Measurements from ENCODE around the gene PSMG4. TPM values are rescaled to one million over a fixed set of nuclear protein-coding genes. Genes with fewer than 3 reads are reported as not detected.
A peak's percentile ranks its signal among the peaks of the same experiment; 100 is the strongest.

PSMG4 gene
- total RNA-seq, 2 donors from 2014 or later, result 16.4 to 25.2 TPM

GRCh38 chr6:3288711-3289663, 30.2 kb downstream of the PSMG4 start:
- Mint-ChIP-seq H3K4me3 (no peak overlapping the region), H3K4me1 (ENCODE audit: low read depth in 2 of 2) (no peaks in the 10 kb centered on the region), H3K27me3 (no peaks in the 10 kb centered on the region), H3K27ac (no peak overlapping the region), H3K9me3 (no peaks in the 10 kb centered on the region), H3K36me3 (no peaks in the 10 kb centered on the region)
- DNase-seq (ENCODE audit: low spot score) (peak; percentile 57), ATAC-seq (peak in 1 of 2 donors; percentile 4)

- Mint-ChIP-seq H3K36me3 (no peaks in the 10 kb centered on the region), H3K9me3 (no peaks in the 10 kb centered on the region), H3K27me3 (peaks cover 0 to 2% of the 10 kb centered on the region in 2 donors), H3K4me3 (no peak overlapping the region), H3K4me1 (ENCODE audit: low read depth in 2 of 2) (no peaks in the 10 kb centered on the region), H3K27ac (no peak overlapping the region)
- no peak for ATAC-seq
- DNase-seq (ENCODE audit: low spot score), result peak; percentile 13
These were observed 30.9 kb downstream of the PSMG4 start for GRCh38 chr6:3289664-3290055.

- Mint-ChIP-seq H3K4me3 (no peak overlapping the region), H3K27ac (no peak overlapping the region), H3K4me1 (ENCODE audit: low read depth in 2 of 2) (no peaks in the 10 kb centered on the region), H3K9me3 (no peaks in the 10 kb centered on the region), H3K36me3 (no peaks in the 10 kb centered on the region), H3K27me3 (peaks cover 0 to 6% of the 10 kb centered on the region in 2 donors)
- ATAC-seq (no peak), DNase-seq (ENCODE audit: low spot score) (peak; percentile 34)
These were observed 31.6 kb downstream of the PSMG4 start for GRCh38 chr6:3290149-3290930.

- DNase-seq (ENCODE audit: low spot score) (peak; percentile 8), ATAC-seq (no peak)
- no peaks in the 10 kb centered on the region for H3K9me3 Mint-ChIP-seq
- H3K27me3 Mint-ChIP-seq, result peaks cover 0 to 8% of the 10 kb centered on the region in 2 donors
- no peaks in the 10 kb centered on the region for H3K36me3 Mint-ChIP-seq
- H3K27ac Mint-ChIP-seq, result no peak overlapping the region
- H3K4me1 Mint-ChIP-seq (ENCODE audit: low read depth in 2 of 2), result no peaks in the 10 kb centered on the region
- no peak overlapping the region for H3K4me3 Mint-ChIP-seq
These were observed 32.1 kb downstream of the PSMG4 start for GRCh38 chr6:3290931-3291211.

- Mint-ChIP-seq H3K27me3 (peaks cover 0 to 8% of the 10 kb centered on the region in 2 donors), H3K36me3 (no peaks in the 10 kb centered on the region), H3K4me1 (ENCODE audit: low read depth in 2 of 2) (no peaks in the 10 kb centered on the region), H3K4me3 (no peak overlapping the region), H3K27ac (no peak overlapping the region), H3K9me3 (no peaks in the 10 kb centered on the region)
- no peak for ATAC-seq
- DNase-seq (ENCODE audit: low spot score), result no peak
These were observed 32.6 kb downstream of the PSMG4 start for GRCh38 chr6:3291346-3291745.

- Mint-ChIP-seq H3K27ac (no peak overlapping the region), H3K4me1 (ENCODE audit: low read depth in 2 of 2) (no peaks in the 10 kb centered on the region), H3K27me3 (peaks cover 3 to 11% of the 10 kb centered on the region in 2 donors), H3K9me3 (no peaks in the 10 kb centered on the region), H3K4me3 (no peak overlapping the region), H3K36me3 (no peaks in the 10 kb centered on the region)
- DNase-seq (ENCODE audit: low spot score) (peak; percentile 46), ATAC-seq (no peak)
These were observed 33.2 kb downstream of the PSMG4 start for GRCh38 chr6:3291987-3292386.

- DNase-seq (ENCODE audit: low spot score), result peak; percentile 38
- ATAC-seq, result no peak
- H3K27me3 Mint-ChIP-seq, result peaks cover 6 to 12% of the 10 kb centered on the region in 2 donors
- H3K36me3 Mint-ChIP-seq, result no peaks in the 10 kb centered on the region
- no peak overlapping the region for H3K27ac Mint-ChIP-seq
- H3K4me3 Mint-ChIP-seq, result no peak overlapping the region
- no peaks in the 10 kb centered on the region for H3K9me3 Mint-ChIP-seq
- H3K4me1 Mint-ChIP-seq (ENCODE audit: low read depth in 2 of 2), result no peaks in the 10 kb centered on the region
These were observed 33.9 kb downstream of the PSMG4 start for GRCh38 chr6:3292431-3293197.

GRCh38 chr6:3293271-3294155, 34.8 kb downstream of the PSMG4 start:
- no peaks in the 10 kb centered on the region for H3K4me1 Mint-ChIP-seq (ENCODE audit: low read depth in 2 of 2)
- H3K9me3 Mint-ChIP-seq, result no peaks in the 10 kb centered on the region
- H3K4me3 Mint-ChIP-seq, result no peak overlapping the region
- ATAC-seq (no peak), DNase-seq (ENCODE audit: low spot score) (peak; percentile 46)
- H3K36me3 Mint-ChIP-seq, result no peaks in the 10 kb centered on the region
- H3K27me3 Mint-ChIP-seq, result peaks cover 11 to 12% of the 10 kb centered on the region in 2 donors
- no peak overlapping the region for H3K27ac Mint-ChIP-seq

- no peak overlapping the region for H3K27ac Mint-ChIP-seq
- no peak overlapping the region for H3K4me3 Mint-ChIP-seq
- H3K4me1 Mint-ChIP-seq (ENCODE audit: low read depth in 2 of 2), result no peaks in the 10 kb centered on the region
- DNase-seq (ENCODE audit: low spot score) (no peak), ATAC-seq (no peak)
- no peaks in the 10 kb centered on the region for H3K9me3 Mint-ChIP-seq
- no peaks in the 10 kb centered on the region for H3K36me3 Mint-ChIP-seq
- peaks cover 11 to 12% of the 10 kb centered on the region in 2 donors for H3K27me3 Mint-ChIP-seq
These were observed 35.6 kb downstream of the PSMG4 start for GRCh38 chr6:3294396-3294795.

- H3K36me3 Mint-ChIP-seq, result no peaks in the 10 kb centered on the region
These were observed 36.4 kb downstream of the PSMG4 start for GRCh38 chr6:3294921-3295871.

GRCh38 chr6:3296078-3296477, 37.3 kb downstream of the PSMG4 start:
- Mint-ChIP-seq H3K27me3 (peaks cover 11 to 12% of the 10 kb centered on the region in 2 donors), H3K9me3 (no peaks in the 10 kb centered on the region), H3K4me1 (ENCODE audit: low read depth in 2 of 2) (no peaks in the 10 kb centered on the region), H3K4me3 (no peak overlapping the region), H3K36me3 (no peaks in the 10 kb centered on the region), H3K27ac (no peak overlapping the region)
- ATAC-seq (no peak), DNase-seq (ENCODE audit: low spot score) (no peak)

More at GRCh38 chr6:3294921-3295871, 36.4 kb downstream of the PSMG4 start:
- H3K9me3 Mint-ChIP-seq, result no peaks in the 10 kb centered on the region
- ATAC-seq (no peak), DNase-seq (ENCODE audit: low spot score) (peak; percentile 44)
- H3K27me3 Mint-ChIP-seq, result peaks cover 11 to 12% of the 10 kb centered on the region in 2 donors
- no peak overlapping the region for H3K4me3 Mint-ChIP-seq
- peak overlapping the region in 1 of 2 donors; percentile 47 for H3K27ac Mint-ChIP-seq
- no peaks in the 10 kb centered on the region for H3K4me1 Mint-ChIP-seq (ENCODE audit: low read depth in 2 of 2)

GRCh38 chr6:3296537-3296936, 37.8 kb downstream of the PSMG4 start:
- peak; percentile 29 for DNase-seq (ENCODE audit: low spot score)
- H3K27me3 Mint-ChIP-seq, result peaks cover 11 to 12% of the 10 kb centered on the region in 2 donors

More at GRCh38 chr6:3296537-3296936, 37.8 kb downstream of the PSMG4 start:
- H3K36me3 Mint-ChIP-seq, result no peaks in the 10 kb centered on the region
- ATAC-seq, result no peak
- H3K9me3 Mint-ChIP-seq, result no peaks in the 10 kb centered on the region
- H3K27ac Mint-ChIP-seq, result no peak overlapping the region
- H3K4me1 Mint-ChIP-seq (ENCODE audit: low read depth in 2 of 2), result no peaks in the 10 kb centered on the region
- no peak overlapping the region for H3K4me3 Mint-ChIP-seq
